Activated B cell treated with CpG ODN at 0.5 μM for 24 hours (primary cell): ENCODE results near the gene CSPG4. TPM values are rescaled to one million over a fixed set of nuclear protein-coding genes. Genes with fewer than 3 reads are reported as not detected.
A peak's percentile ranks its signal among the peaks of the same experiment; 100 is the strongest.

Source experiments
- ATAC-seq: fragments of 200-7000 bp; cut with Tn5 transposase; one replicate; pipeline ENCODE4 v1.10.0; 2021; ENCODE audit warnings: low read depth, mild to moderate bottlenecking, moderate library complexity
- CTCF ChIA-PET: fragments of 350-600 bp; sonication (Branson Sonifier 250); formaldehyde crosslinking; loops from one replicate; lab custom pipeline; 2021; ENCODE audit warnings: antibody characterized with exemption; lab: Charles Lee
- POLR2A ChIA-PET: fragments of 350-600 bp; sonication (Branson Sonifier 250); formaldehyde crosslinking; loops from one replicate; lab custom pipeline; 2021; ENCODE audit warnings: antibody characterized with exemption; lab: Charles Lee
- DNase-seq: peaks from one replicate; pipeline ENCODE4 v3.0.0; 2022
- H3K27ac Mint-ChIP-seq: one replicate; pipeline ENCODE4 v1.8.0; 2020; ENCODE audit warnings: mixed read lengths
- H3K27me3 Mint-ChIP-seq: one replicate; pipeline ENCODE4 v1.8.0; 2021; ENCODE audit warnings: mixed read lengths
- H3K36me3 Mint-ChIP-seq: one replicate; pipeline ENCODE4 v1.8.0; 2021; ENCODE audit warnings: low read depth, mixed read lengths
- H3K4me1 Mint-ChIP-seq: one replicate; pipeline ENCODE4 v1.8.0; 2021; ENCODE audit warnings: mixed read lengths
- H3K4me3 Mint-ChIP-seq: one replicate; pipeline ENCODE4 v1.8.0; 2020; ENCODE audit warnings: mild to moderate bottlenecking, mixed read lengths
- H3K9me3 Mint-ChIP-seq: one replicate; pipeline ENCODE4 v1.8.0; 2020; ENCODE audit warnings: mixed read lengths
- intact Hi-C: fragments of 100-400 bp; cut with micrococcal nuclease; formaldehyde crosslinking; loops from one replicate; pipeline ENCODE4 v1.15.1; 2024
- total RNA-seq: library from RNA; stranded (reverse); gene quantifications from 2 replicates; pipeline ENCODE4 v1.2.3, GENCODE V29; 2022
- TF ChIP-seq, protein P1 (sequence below): fragments of 200-600 bp; IDR thresholded peaks from one replicate; pipeline ENCODE4 v1.8.0; 2022; ENCODE audit warnings: antibody characterized with exemption, mild to moderate bottlenecking

Gene CSPG4
- total RNA-seq, 1 donor from 2014 or later = not detected

DNA sequence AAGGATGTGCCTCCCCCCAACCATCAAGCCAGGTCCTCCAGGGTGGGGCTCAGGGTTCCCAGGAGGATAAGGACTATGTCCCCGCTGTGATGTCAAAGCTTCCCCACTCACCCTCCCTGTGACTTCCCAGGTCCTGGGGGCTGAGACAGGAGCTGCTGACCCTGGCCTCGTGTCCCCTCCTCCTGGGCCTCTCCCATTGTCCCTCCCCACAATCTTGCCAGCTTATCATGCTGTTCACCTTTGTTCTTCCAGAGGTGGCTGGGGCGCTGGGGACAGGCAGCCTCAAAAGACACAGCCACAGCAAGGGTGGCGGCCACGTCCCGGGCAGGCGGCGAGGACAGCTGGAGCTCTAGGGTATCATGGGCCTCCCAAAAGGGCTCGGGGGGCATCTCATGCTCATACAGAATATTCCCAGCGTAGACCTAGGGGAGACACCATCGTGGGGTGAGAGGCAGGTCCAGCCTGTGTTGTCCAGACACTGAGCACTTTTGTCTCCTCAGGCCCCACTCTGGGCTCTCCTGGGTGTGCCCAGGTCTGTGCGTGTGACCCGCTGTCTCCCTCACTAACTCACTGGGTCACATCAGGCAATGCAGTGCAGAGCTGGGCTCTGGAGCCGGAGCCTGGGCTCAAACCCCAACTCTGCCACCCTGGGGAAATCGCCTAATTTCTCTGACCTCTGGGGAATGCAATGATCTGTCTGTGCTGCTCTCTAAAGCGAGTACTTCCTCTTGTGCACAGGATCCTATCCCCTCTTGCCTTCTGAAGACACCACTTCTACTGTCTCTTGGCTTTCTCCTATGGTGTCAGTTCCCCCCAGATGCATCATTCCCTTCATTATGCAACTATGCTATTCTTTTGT is 35.0 kb downstream of the CSPG4 start:
- TF ChIP-seq, protein P1, sequence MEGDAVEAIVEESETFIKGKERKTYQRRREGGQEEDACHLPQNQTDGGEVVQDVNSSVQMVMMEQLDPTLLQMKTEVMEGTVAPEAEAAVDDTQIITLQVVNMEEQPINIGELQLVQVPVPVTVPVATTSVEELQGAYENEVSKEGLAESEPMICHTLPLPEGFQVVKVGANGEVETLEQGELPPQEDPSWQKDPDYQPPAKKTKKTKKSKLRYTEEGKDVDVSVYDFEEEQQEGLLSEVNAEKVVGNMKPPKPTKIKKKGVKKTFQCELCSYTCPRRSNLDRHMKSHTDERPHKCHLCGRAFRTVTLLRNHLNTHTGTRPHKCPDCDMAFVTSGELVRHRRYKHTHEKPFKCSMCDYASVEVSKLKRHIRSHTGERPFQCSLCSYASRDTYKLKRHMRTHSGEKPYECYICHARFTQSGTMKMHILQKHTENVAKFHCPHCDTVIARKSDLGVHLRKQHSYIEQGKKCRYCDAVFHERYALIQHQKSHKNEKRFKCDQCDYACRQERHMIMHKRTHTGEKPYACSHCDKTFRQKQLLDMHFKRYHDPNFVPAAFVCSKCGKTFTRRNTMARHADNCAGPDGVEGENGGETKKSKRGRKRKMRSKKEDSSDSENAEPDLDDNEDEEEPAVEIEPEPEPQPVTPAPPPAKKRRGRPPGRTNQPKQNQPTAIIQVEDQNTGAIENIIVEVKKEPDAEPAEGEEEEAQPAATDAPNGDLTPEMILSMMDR = no peak
- ATAC-seq (peak; percentile 21), DNase-seq (no peak)
- POLR2A ChIA-PET = no interaction called here
- peaks cover 4% of the 10 kb centered on the region for H3K4me1 Mint-ChIP-seq
- H3K27me3 Mint-ChIP-seq = peaks cover 6% of the 10 kb centered on the region
- H3K27ac Mint-ChIP-seq = no peak overlapping the region
- H3K4me3 Mint-ChIP-seq = no peak overlapping the region
- intact Hi-C loops = no loop called here
- no peaks in the 10 kb centered on the region for H3K36me3 Mint-ChIP-seq
- no peaks in the 10 kb centered on the region for H3K9me3 Mint-ChIP-seq
- CTCF ChIA-PET = interaction anchor here (0.6 to 1.4 kb wide), 2 partner anchors 8 to 205 kb away, joined by 3 read pairs; no protein-coding TSS in a partner anchor

DNA sequence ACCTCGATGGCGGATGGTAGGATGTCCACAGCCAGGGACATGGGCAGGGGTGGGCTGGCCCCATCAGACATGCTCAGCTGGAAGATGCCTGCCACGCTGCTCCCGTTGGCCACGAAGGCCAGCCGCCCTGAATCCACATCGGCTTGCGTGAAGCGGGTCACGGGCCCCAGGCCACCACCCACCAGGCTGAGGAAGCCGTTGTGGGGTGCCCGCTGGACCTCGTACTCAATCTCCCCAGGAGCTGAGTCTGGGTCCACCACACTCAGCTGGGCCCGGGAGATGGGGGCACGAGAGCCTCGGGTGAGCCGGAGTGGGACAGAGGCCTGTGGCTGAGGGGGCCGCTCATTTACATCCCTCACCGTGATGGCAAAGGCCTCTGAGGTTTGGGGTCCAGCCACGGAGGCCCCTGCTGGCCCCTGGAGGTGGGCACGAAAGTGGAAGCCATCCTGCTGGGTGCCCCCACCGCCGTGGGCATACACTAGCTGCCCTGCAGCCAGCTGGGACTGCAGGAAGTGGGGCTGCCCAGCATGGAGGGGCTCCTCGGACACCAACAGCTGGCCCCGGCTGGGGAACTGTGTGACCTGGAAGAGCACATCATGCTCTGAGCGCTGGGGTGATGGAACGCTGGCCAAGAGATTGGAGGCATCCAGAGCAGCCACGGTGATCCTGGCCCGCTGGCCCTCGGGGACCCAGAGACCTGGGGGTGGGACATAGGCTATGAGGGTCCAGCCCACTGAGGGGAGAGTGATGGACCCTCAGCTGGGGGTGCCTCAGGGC is 35.8 kb downstream of the CSPG4 start:
- ChIA-PET POLR2A (no interaction called here), CTCF (interaction anchor here (1.4 kb wide), 1 partner anchor 9 kb away, joined by 3 read pairs; no protein-coding TSS in a partner anchor)
- ATAC-seq (no peak), DNase-seq (no peak)
- Mint-ChIP-seq H3K36me3 (no peaks in the 10 kb centered on the region), H3K4me1 (peaks cover 4% of the 10 kb centered on the region), H3K27me3 (peaks cover 6% of the 10 kb centered on the region), H3K4me3 (no peak overlapping the region), H3K27ac (no peak overlapping the region), H3K9me3 (no peaks in the 10 kb centered on the region)
- intact Hi-C loops = no loop called here
- TF ChIP-seq, protein P1 = no peak

DNA sequence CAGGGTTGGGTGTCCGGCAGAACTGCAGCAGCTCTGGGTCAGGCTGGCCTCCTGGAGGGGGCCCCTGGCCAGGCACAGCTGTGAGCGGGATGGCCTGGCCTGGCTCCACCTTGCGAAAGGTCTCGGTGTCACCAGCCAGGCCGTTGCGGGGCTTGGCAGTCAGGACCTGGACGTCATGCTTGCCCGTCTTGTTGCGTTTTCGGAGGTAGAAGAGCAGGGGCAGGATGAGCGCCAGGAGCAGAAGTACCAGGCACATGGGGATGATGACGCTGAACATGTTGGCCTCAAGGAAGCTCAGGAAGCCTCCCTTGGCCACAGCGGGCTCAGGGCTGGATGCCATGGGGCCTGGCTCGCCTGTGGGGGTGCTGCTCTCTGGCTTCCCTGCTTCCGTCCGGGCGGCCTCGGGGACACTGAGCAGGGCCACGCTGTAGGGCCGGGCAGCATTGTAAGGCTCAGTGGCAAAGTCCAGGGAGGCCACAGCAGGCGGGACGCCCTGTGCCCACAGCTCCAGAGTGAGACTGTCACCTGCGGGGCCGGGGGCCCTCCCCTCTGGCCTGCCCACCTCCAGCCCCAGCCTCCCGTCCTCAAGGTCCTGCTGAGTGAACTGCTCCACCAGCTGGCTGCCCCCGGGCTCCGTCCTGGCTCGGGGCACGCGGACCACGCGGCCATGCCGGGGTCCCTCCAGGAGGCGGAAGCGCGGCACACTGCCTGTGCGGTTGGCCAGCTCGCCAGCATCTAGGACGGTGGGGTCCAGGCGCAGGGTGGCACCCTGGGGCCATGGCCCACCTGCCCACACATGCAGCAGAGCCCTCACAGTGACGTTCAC is 36.9 kb downstream of the CSPG4 start:
- Mint-ChIP-seq H3K27me3 (peaks cover 6% of the 10 kb centered on the region), H3K36me3 (no peaks in the 10 kb centered on the region), H3K27ac (no peak overlapping the region), H3K4me1 (peaks cover 4% of the 10 kb centered on the region), H3K4me3 (no peak overlapping the region), H3K9me3 (no peaks in the 10 kb centered on the region)
- TF ChIP-seq, protein P1 = no peak
- DNase-seq (no peak), ATAC-seq (no peak)
- intact Hi-C loops = no loop called here
- ChIA-PET CTCF (no interaction called here), POLR2A (no interaction called here)

DNA sequence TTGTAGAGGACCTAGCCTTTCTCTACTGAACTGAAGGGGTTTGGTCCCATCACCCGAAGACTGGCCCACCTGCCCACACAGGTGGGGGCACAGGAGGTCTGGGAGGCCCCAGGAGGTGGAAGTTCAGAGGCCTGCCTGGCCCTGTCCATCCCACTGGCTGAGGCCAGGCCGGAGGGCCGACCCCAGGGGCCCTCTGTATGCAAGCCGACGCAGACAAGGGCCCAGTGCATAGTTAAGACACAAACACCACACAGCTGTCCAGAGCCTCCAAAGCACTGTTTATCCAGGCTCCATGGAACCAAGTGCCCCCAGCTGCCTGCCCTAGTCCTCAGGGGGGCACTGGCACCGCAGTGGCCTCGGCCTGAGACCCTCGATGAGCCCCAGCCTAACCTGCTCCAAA is 38.3 kb downstream of the CSPG4 start:
- POLR2A ChIA-PET = no interaction called here
- no peaks in the 10 kb centered on the region for H3K9me3 Mint-ChIP-seq
- no peak overlapping the region for H3K27ac Mint-ChIP-seq
- TF ChIP-seq, protein P1 = no peak
- H3K27me3 Mint-ChIP-seq = peaks cover 5% of the 10 kb centered on the region
- H3K36me3 Mint-ChIP-seq = no peaks in the 10 kb centered on the region
- no peak for DNase-seq
- intact Hi-C loops = no loop called here
- peaks cover 4% of the 10 kb centered on the region for H3K4me1 Mint-ChIP-seq
- H3K4me3 Mint-ChIP-seq = no peak overlapping the region
- no peak for ATAC-seq
- CTCF ChIA-PET = interaction anchor here (0.5 kb wide), 1 partner anchor 9 kb away, joined by 3 read pairs; no protein-coding TSS in a partner anchor
